ENCODE results near the gene RFX8. TPM values are rescaled to one million over a fixed set of nuclear protein-coding genes. Genes with fewer than 3 reads are reported as not detected.

Gene RFX8
- polyA plus RNA-seq, 1 experiment = 1.7 TPM

DNA sequence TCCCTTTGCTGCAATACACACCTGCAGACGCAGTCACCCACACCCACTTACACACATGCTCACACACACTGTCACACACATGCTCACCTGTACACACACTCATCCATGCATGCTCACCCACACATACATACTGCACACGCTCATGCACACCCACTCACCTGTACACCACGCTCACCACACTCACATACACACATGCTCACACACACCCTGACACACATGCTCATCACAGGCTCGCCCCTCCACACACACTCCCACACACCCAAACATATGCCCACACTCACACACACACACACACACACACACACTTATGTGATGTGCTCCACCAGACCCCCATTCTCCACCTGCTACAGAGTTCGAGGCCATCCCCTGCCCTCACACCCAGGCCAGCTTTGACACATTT is 64.8 kb downstream of the RFX8 start:
- no peak for DNase-seq (ENCODE audit: low read depth)
- Histone ChIP-seq H3K27me3 (ENCODE audit: control insufficient read depth, insufficient read depth, low read length) (no peaks in the 10 kb centered on the region), H3K36me3 (ENCODE audit: control insufficient read depth, insufficient read depth, low read length) (no peaks in the 10 kb centered on the region), H3K4me3 (ENCODE audit: low read depth, low read length) (no peak overlapping the region)
- POLR2A ChIA-PET = no interaction called here
- CTCF ChIA-PET = interaction anchor here (1.3 to 5.3 kb wide), 2 partner anchors 9 to 10 kb away, joined by 11 to 38 read pairs; no protein-coding TSS in a partner anchor
- TF ChIP-seq, protein P1, sequence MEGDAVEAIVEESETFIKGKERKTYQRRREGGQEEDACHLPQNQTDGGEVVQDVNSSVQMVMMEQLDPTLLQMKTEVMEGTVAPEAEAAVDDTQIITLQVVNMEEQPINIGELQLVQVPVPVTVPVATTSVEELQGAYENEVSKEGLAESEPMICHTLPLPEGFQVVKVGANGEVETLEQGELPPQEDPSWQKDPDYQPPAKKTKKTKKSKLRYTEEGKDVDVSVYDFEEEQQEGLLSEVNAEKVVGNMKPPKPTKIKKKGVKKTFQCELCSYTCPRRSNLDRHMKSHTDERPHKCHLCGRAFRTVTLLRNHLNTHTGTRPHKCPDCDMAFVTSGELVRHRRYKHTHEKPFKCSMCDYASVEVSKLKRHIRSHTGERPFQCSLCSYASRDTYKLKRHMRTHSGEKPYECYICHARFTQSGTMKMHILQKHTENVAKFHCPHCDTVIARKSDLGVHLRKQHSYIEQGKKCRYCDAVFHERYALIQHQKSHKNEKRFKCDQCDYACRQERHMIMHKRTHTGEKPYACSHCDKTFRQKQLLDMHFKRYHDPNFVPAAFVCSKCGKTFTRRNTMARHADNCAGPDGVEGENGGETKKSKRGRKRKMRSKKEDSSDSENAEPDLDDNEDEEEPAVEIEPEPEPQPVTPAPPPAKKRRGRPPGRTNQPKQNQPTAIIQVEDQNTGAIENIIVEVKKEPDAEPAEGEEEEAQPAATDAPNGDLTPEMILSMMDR (IDR thresholded peaks at IDR 0.05; ENCODE audit: insufficient read depth, low read depth, low read length) = no peak

DNA sequence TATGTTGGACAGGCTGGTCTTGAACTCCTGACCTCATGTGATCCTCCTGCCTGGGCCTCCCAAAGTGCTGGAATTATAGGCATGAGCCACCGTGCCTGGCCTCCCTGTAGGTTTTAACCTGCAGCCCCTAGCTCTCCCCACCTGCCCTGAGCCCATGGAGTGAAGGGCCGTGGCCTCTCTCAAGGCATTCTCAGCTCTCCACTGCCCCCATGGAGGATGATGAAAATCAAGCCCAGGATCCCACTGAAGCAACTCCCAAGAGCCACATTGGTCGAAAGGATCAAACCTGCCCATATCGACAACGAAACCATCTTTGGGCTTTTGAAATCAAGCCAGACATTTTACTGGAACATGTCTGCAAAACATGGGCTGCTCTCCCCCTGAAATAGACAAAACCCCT is 65.2 kb downstream of the RFX8 start:
- H3K27me3 ChIP-seq (ENCODE audit: control insufficient read depth, insufficient read depth, low read length) = no peaks in the 10 kb centered on the region
- ChIA-PET CTCF (interaction anchor here (5.3 kb wide), 1 partner anchor 10 kb away, joined by 38 read pairs; no protein-coding TSS in a partner anchor), POLR2A (no interaction called here)
- no peak for DNase-seq (ENCODE audit: low read depth)
- TF ChIP-seq, protein P1 (IDR thresholded peaks at IDR 0.05; ENCODE audit: insufficient read depth, low read depth, low read length) = no peak
- H3K36me3 ChIP-seq (ENCODE audit: control insufficient read depth, insufficient read depth, low read length) = no peaks in the 10 kb centered on the region
- H3K4me3 ChIP-seq (ENCODE audit: low read depth, low read length) = no peak overlapping the region

DNA sequence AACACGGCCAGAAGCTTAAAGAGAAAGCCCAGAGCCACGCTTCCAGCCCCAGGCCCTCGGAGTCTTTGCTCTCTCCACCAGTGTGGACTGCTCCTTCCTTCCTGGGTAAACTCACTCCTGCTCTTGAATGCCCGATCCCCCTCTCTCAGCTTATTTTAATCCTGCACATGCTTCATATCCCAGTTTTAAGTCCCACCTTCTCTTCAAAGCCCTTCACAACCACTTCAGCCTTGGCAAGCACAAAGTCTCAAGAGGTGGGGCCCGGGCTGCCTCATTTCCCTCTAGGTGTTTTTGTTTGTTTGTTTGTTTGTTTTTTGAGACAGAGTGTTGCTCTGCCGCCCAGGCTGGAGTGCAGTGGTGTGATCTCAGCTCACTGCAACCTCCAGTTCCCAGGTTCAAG is 66.0 kb downstream of the RFX8 start:
- no peaks in the 10 kb centered on the region for H3K36me3 ChIP-seq (ENCODE audit: control insufficient read depth, insufficient read depth, low read length)
- H3K4me3 ChIP-seq (ENCODE audit: low read depth, low read length) = no peak overlapping the region
- TF ChIP-seq, protein P1 (IDR thresholded peaks at IDR 0.05; ENCODE audit: insufficient read depth, low read depth, low read length) = no peak
- no peak for DNase-seq (ENCODE audit: low read depth)
- CTCF ChIA-PET = interaction anchor here (1.0 to 5.3 kb wide), 2 partner anchors 11 to 13 kb away, joined by 3 to 38 read pairs; no protein-coding TSS in a partner anchor
- POLR2A ChIA-PET = no interaction called here
- no peaks in the 10 kb centered on the region for H3K27me3 ChIP-seq (ENCODE audit: control insufficient read depth, insufficient read depth, low read length)

DNA sequence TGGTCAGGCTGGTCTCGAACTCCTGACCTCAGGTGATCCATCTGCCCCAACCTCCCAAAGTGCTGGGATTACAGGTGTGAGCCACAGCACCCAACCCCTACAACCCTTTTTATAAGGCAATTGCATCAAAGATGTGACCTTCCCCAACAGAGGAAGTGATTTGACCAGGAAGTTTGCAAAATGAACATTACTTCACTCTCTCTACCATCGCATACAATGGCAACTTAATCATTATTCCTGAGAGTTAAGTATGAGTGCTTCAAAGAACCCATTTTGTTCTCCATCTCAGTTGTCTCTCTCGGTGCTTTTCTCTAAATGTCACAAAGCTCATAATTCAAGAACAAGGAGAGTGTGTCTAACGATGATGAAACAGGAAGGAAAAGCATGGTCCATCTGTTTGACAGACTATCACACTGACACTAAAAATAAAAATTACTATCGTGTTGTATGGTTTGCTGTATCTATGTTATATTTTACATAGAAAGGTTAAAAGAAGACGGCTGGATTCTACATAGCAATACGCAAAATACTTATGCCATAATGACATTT is 69.5 kb downstream of the RFX8 start:
- Histone ChIP-seq H3K4me3 (ENCODE audit: low read depth, low read length) (no peak overlapping the region), H3K27me3 (ENCODE audit: control insufficient read depth, insufficient read depth, low read length) (no peaks in the 10 kb centered on the region), H3K36me3 (ENCODE audit: control insufficient read depth, insufficient read depth, low read length) (no peaks in the 10 kb centered on the region)
- TF ChIP-seq, protein P1 (IDR thresholded peaks at IDR 0.05; ENCODE audit: insufficient read depth, low read depth, low read length) = no peak
- ChIA-PET POLR2A (no interaction called here), CTCF (interaction anchor here (2.5 to 5.3 kb wide), 2 partner anchors 14 to 63 kb away, joined by 13 to 38 read pairs; no protein-coding TSS in a partner anchor)
- DNase-seq (ENCODE audit: low read depth) = no peak

DNA sequence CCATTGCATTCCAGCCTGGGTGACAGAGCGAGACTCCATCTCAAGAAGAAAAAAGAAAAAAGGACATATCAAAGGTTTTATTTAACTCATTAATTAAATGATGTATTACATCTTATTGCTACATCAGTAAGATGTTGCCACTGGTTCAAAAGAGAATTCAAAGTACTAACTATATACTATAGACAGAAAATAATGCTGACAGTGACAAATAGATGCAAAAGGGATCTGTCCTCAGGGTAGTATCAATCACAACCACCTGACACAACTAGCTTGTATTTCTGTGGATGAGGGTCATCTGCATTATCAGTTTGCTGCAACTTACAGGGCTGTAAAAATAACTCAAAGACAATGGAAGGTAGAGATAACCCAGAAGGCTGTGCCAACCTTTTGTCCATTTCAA is 71.2 kb downstream of the RFX8 start:
- Histone ChIP-seq H3K27me3 (ENCODE audit: control insufficient read depth, insufficient read depth, low read length) (no peaks in the 10 kb centered on the region), H3K4me3 (ENCODE audit: low read depth, low read length) (no peak overlapping the region), H3K36me3 (ENCODE audit: control insufficient read depth, insufficient read depth, low read length) (no peaks in the 10 kb centered on the region)
- TF ChIP-seq, protein P1 (IDR thresholded peaks at IDR 0.05; ENCODE audit: insufficient read depth, low read depth, low read length) = no peak
- no peak for DNase-seq (ENCODE audit: low read depth)
- POLR2A ChIA-PET = no interaction called here
- CTCF ChIA-PET = no interaction called here

Measured in BJ (cell line).